ENCODE data around the gene FAM118A.
"Not testable (repeated sequence)": the region's sequence is repeated elsewhere in the genome, so short reads cannot be mapped to it uniquely, and the experiment has no call there.

The FAM118A gene

GRCh38 chr22:45334528-45334927 is 24.8 kb downstream of the FAM118A start:
- DNase-seq = no peak

- no peak for DNase-seq
Observed at GRCh38 chr22:45335021-45335818, 25.5 kb downstream of the FAM118A start.

- DNase-seq = no peak
Observed at GRCh38 chr22:45335854-45336522, 26.3 kb downstream of the FAM118A start.

- DNase-seq = no peak
Observed at GRCh38 chr22:45336971-45337431, 27.3 kb downstream of the FAM118A start.

GRCh38 chr22:45337536-45337935 is 27.8 kb downstream of the FAM118A start:
- DNase-seq = no peak

GRCh38 chr22:45338795-45339194 is 29.1 kb downstream of the FAM118A start:
- DNase-seq = no peak

- DNase-seq = no peak
Observed at GRCh38 chr22:45340323-45340722, 30.6 kb downstream of the FAM118A start.

- peak; percentile 72 for DNase-seq
Observed at GRCh38 chr22:45341498-45341897, 31.8 kb downstream of the FAM118A start.

- DNase-seq = no peak
Observed at GRCh38 chr22:45343143-45343542, 33.4 kb downstream of the FAM118A start.

GRCh38 chr22:45344334-45344733 is 34.6 kb downstream of the FAM118A start:
- no peak for DNase-seq

GRCh38 chr22:45349916-45350315 is 40.2 kb downstream of the FAM118A start:
- no peak for DNase-seq

GRCh38 chr22:45351956-45352355 is 42.2 kb downstream of the FAM118A start:
- no peak for DNase-seq

GRCh38 chr22:45352757-45353156 is 43.0 kb downstream of the FAM118A start:
- DNase-seq = not testable (repeated sequence)

- DNase-seq = no peak
Observed at GRCh38 chr22:45353786-45354185, 44.1 kb downstream of the FAM118A start.

- no peak for DNase-seq
Observed at GRCh38 chr22:45357490-45357889, 47.8 kb downstream of the FAM118A start.

- no peak for DNase-seq
Observed at GRCh38 chr22:45358127-45358526, 48.4 kb downstream of the FAM118A start.

- no peak for DNase-seq
Observed at GRCh38 chr22:45359627-45360026, 49.9 kb downstream of the FAM118A start.

- no peak for DNase-seq
Observed at GRCh38 chr22:45366713-45367112, 57.0 kb downstream of the FAM118A start.

- not testable (repeated sequence) for DNase-seq
Observed at GRCh38 chr22:45373592-45373991, 63.9 kb downstream of the FAM118A start.

GRCh38 chr22:45376009-45376408 is 66.3 kb downstream of the FAM118A start:
- DNase-seq = no peak

GRCh38 chr22:45376703-45377102 is 67.0 kb downstream of the FAM118A start:
- DNase-seq = no peak

- no peak for DNase-seq
Observed at GRCh38 chr22:45381348-45381747, 71.6 kb downstream of the FAM118A start.

- no peak for DNase-seq
Observed at GRCh38 chr22:45389546-45389945, 79.8 kb downstream of the FAM118A start.
